ENCODE data around the gene DDX43. TPM values are rescaled to one million over a fixed set of nuclear protein-coding genes. Genes with fewer than 3 reads are reported as not detected.

DDX43 gene
- total and polyA plus RNA-seq, 2 of the 4 experiments (the other 2 are of a cell fraction) = 0.07 TPM; not detected in 1

GRCh38 chr6:73369563-73369962 lies 25.1 kb upstream of the DDX43 start, which contains the start of gene OOEP:
Gene OOEP, minus strand, starts transcription at chr6:73369897. Its CDS starts 105 bp downstream, at chr6:73369792.
- no peak for DNase-seq
- Histone ChIP-seq H3K18ac (ENCODE audit: low read depth, low read length) (no peak within 1 kb of the TSS), H3K4me2 (ENCODE audit: low read depth, low read length) (no peak within 1 kb of the TSS), H2BK15ac (ENCODE audit: low read depth, low read length) (no peak within 1 kb of the TSS), H3K9me3 (ENCODE audit: control insufficient read depth, insufficient read depth, low read length) (peaks cover 10% of the 10 kb centered on the region), H3K4ac (ENCODE audit: low read depth, low read length) (no peak within 1 kb of the TSS), H4K91ac (ENCODE audit: insufficient read depth, low read depth, low read length) (no peak within 1 kb of the TSS), H3K36me3 (ENCODE audit: control insufficient read depth, insufficient read depth, low read length) (no peaks in the 10 kb centered on the region), H3K27me3 (ENCODE audit: control insufficient read depth, insufficient read depth, low read length) (peaks cover 3% of the 10 kb centered on the region), H2BK20ac (ENCODE audit: low read depth, low read length) (no peak within 1 kb of the TSS), H2BK5ac (ENCODE audit: low read depth, low read length, poor library complexity, severe bottlenecking) (no peak within 1 kb of the TSS), H2AK9ac (replicated peaks; ENCODE audit: low read depth, low read length, poor library complexity) (no peak within 1 kb of the TSS), H3K9me1 (ENCODE audit: insufficient read depth, low read length) (no peaks in the 10 kb centered on the region), H3K4me1 (ENCODE audit: control insufficient read depth, insufficient read depth, low read length) (no peaks in the 10 kb centered on the region), H3K23ac (ENCODE audit: low read depth, low read length) (no peak within 1 kb of the TSS), H4K20me1 (ENCODE audit: insufficient read depth, low read length) (no peaks in the 10 kb centered on the region), H2BK120ac (ENCODE audit: low read depth, low read length) (no peak within 1 kb of the TSS), H4K5ac (ENCODE audit: low read depth, low read length) (no peak within 1 kb of the TSS), H3K27ac (ENCODE audit: insufficient read depth, low read length) (no peak within 1 kb of the TSS), H3K79me1 (ENCODE audit: low read depth in 1 of 2, low read length in 2 of 2) (no peaks in the 10 kb centered on the region), H3K56ac (ENCODE audit: extremely low read depth, insufficient read depth, low read length) (no peak within 1 kb of the TSS), H3K4me3 (ENCODE audit: insufficient read depth, low read depth, low read length) (no peak within 1 kb of the TSS), H3K14ac (replicated peaks; ENCODE audit: low read depth, low read length) (no peak within 1 kb of the TSS), H2AK5ac (ENCODE audit: low read depth, low read length) (no peak within 1 kb of the TSS), H4K8ac (ENCODE audit: low read depth in 2 of 2, low read length in 2 of 2) (no peak within 1 kb of the TSS), H3K9ac (ENCODE audit: low read depth, low read length) (no peak within 1 kb of the TSS), H2AFZ (replicated peaks; ENCODE audit: low read length, poor library complexity) (no peak within 1 kb of the TSS)
- TF ChIP-seq ELK1 (IDR thresholded peaks at IDR 0.05; ENCODE audit: borderline replicate concordance, low read depth, low read length) = no peak
- no peak for TF ChIP-seq RFX5 (IDR thresholded peaks at IDR 0.05; ENCODE audit: low read depth, low read length)
- no peak for TF ChIP-seq BHLHE40 (IDR thresholded peaks at IDR 0.05; ENCODE audit: low read depth, low read length)
- no peak for TF ChIP-seq CEBPB (IDR thresholded peaks at IDR 0.05; ENCODE audit: low read depth, low read length)
- TF ChIP-seq MAFK (IDR thresholded peaks at IDR 0.05; ENCODE audit: low read depth, low read length) = no peak
- no peak for TF ChIP-seq RCOR1 (IDR thresholded peaks at IDR 0.05; ENCODE audit: insufficient replicate concordance, low read length)
- TF ChIP-seq POLR2A (IDR thresholded peaks at IDR 0.05; ENCODE audit: low read depth, low read length) = no peak
- TF ChIP-seq MXI1 (IDR thresholded peaks at IDR 0.05; ENCODE audit: borderline replicate concordance, low read depth, low read length) = no peak
- no peak for TF ChIP-seq SMC3 (IDR thresholded peaks at IDR 0.05; ENCODE audit: low read depth, low read length)
- TF ChIP-seq RAD21 (IDR thresholded peaks at IDR 0.05; ENCODE audit: low read length) = no peak
- TF ChIP-seq CTCF (conservative IDR thresholded peaks at IDR 0.05; ENCODE audit: low read depth, low read length) = no peak
- no peak for TF ChIP-seq NFE2L2 (IDR thresholded peaks at IDR 0.05; ENCODE audit: low read depth, low read length)
- TF ChIP-seq USF2 (IDR thresholded peaks at IDR 0.05; ENCODE audit: low read depth, low read length) = no peak
- no peak for TF ChIP-seq MAZ (IDR thresholded peaks at IDR 0.05; ENCODE audit: borderline replicate concordance, low read depth, low read length)
- no peak for TF ChIP-seq FOS (IDR thresholded peaks at IDR 0.05; ENCODE audit: low read depth, low read length)
- no peak for TF ChIP-seq CHD1 (IDR thresholded peaks at IDR 0.05; ENCODE audit: low read depth, low read length)
- dilution Hi-C loops (cut with HindIII; ENCODE audit: low sequenced_read_pairs, unreplicated experiment) (no loop called here), intact Hi-C loops (cut with micrococcal nuclease) (no loop called here), in situ Hi-C loops (cut with MboI; ENCODE audit: low sequenced_read_pairs) (no loop called here)
- 95% methylated on average over 35 of the region's 36 CpGs; no CpG with 5 or more reads in 1 of the 2 experiments for WGBS, 2 experiments (ENCODE audit: extremely low coverage in 2 of 2, insufficient read length in 1 of 2)
- ATAC-seq (ENCODE audit: low read depth) = no peak
- no TSS peak for BruUV-seq (replicated peaks)
- ChIA-PET CTCF (no interaction called here), POLR2A (ENCODE audit: unreplicated experiment) (no interaction called here)

Measured in IMR-90 (cell line).